Liver (tissue), 9 donors: ENCODE measurements around the gene LKAAEAR1. TPM values are rescaled to one million over a fixed set of nuclear protein-coding genes. Genes with fewer than 3 reads are reported as not detected.

Source experiments
- DNase-seq: peaks from one replicate; pipeline ENCODE4 v3.0.0-alpha.2; 2017; ENCODE audit warnings: low spot score
- H3K27ac ChIP-seq, 2 donors: one replicate each; pipeline ENCODE4 v1.7.0; 2013; ENCODE audit warnings: inconsistent platforms in 2 of 2, low read length in 2 of 2, control low read depth in 1 of 2, low read depth in 1 of 2, mild to moderate bottlenecking in 1 of 2
- H3K27me3 ChIP-seq, 4 donors: one replicate each; pipeline versions ENCODE4 v1.6.1 to v1.7.0; 2013; ENCODE audit warnings: low read length in 3 of 4, inconsistent platforms in 1 of 4, mild to moderate bottlenecking in 1 of 4, moderate library complexity in 1 of 4; ENCODE audit not compliant: control insufficient read depth in 4 of 4, insufficient read depth in 4 of 4
- H3K36me3 ChIP-seq, 4 donors: one replicate each; pipeline versions ENCODE4 v1.6.1 to v1.7.0; 2013; ENCODE audit warnings: low read length in 3 of 4, mild to moderate bottlenecking in 3 of 4, low read depth in 1 of 4, moderate library complexity in 1 of 4; ENCODE audit not compliant: control insufficient read depth in 4 of 4, insufficient read depth in 3 of 4
- H3K4me1 ChIP-seq, 4 donors: one replicate each; pipeline versions ENCODE4 v1.6.1 to v1.7.0; 2013; ENCODE audit warnings: low read length in 3 of 4, mild to moderate bottlenecking in 3 of 4, moderate library complexity in 1 of 4; ENCODE audit not compliant: control insufficient read depth in 4 of 4, insufficient read depth in 4 of 4
- H3K4me3 ChIP-seq, 3 donors: one replicate each; pipeline versions ENCODE4 v1.6.1 to v1.7.0; 2013; ENCODE audit warnings: low read length in 3 of 3, control low read depth in 1 of 3, low read depth in 1 of 3, mild to moderate bottlenecking in 1 of 3
- H3K9ac ChIP-seq, 2 donors: one replicate each; pipeline ENCODE4 v1.7.0; 2013; ENCODE audit warnings: low read length in 2 of 2, mild to moderate bottlenecking in 2 of 2, moderate library complexity in 2 of 2, control low read depth in 1 of 2, low read depth in 1 of 2
- H3K9me3 ChIP-seq, 4 donors: one replicate each; pipeline versions ENCODE4 v1.6.1 to v1.7.0; 2013; ENCODE audit warnings: low read length in 3 of 4; ENCODE audit not compliant: control insufficient read depth in 4 of 4
- CTCF ChIP-seq: fragments of 150-350 bp; IDR thresholded peaks from 2 replicates; pipeline ENCODE4 v1.5.1; 2017; ENCODE audit warnings: improper control_type of control experiment, low read depth, low read length; ENCODE audit not compliant: missing input control
- GABPA ChIP-seq, 2 donors: IDR thresholded peaks in 1 of 2; conservative IDR thresholded peaks in 1 of 2; 2 replicates each; pipeline ENCODE4 v1.6.1; 2016; ENCODE audit warnings: antibody characterized with exemption in 2 of 2, mild to moderate bottlenecking in 1 of 2, moderate library complexity in 1 of 2
- HNF4A ChIP-seq, 2 donors: conservative IDR thresholded peaks; 2 replicates each; pipeline ENCODE4 v1.6.1; 2016; ENCODE audit warnings: antibody characterized with exemption in 2 of 2, mild to moderate bottlenecking in 2 of 2
- RAD21 ChIP-seq, 2 donors: IDR thresholded peaks; 2 replicates each; pipeline ENCODE4 v1.6.1; 2016; ENCODE audit warnings: antibody characterized with exemption in 2 of 2, mild to moderate bottlenecking in 2 of 2
- REST ChIP-seq: IDR thresholded peaks from 2 replicates; pipeline ENCODE4 v1.6.1; 2016; ENCODE audit warnings: antibody characterized with exemption, mild to moderate bottlenecking
- RXRA ChIP-seq, 2 donors: IDR thresholded peaks; 2 replicates each; pipeline ENCODE4 v1.6.1; 2017 to 2018; ENCODE audit warnings: antibody characterized with exemption in 2 of 2, mild to moderate bottlenecking in 1 of 2
- ZBTB33 ChIP-seq: IDR thresholded peaks from 2 replicates; pipeline ENCODE4 v1.6.1; 2016; ENCODE audit warnings: antibody characterized with exemption
- WGBS: extraction: QIAGEN DNeasy Blood & Tissue Kit; methylation state at CpG from one replicate; pipeline ENCODE4 v1.1.7; 2013; 5-methylcytosine and 5-hydroxymethylcytosine counted together
- polyA plus RNA-seq, 2 donors: library from polyadenylated mRNA; stranded (reverse) in 1 of 2; unstranded in 1 of 2; fragments of 200-250 nt in 1 of 2; fragments of >200 nt in 1 of 2; fragmentation: Nextera tagmentation in 1 of 2; extraction: Ambion mirVana in 1 of 2; gene quantifications; one replicate each; pipeline versions ENCODE4 v1.2.1 to v1.2.3, GENCODE V29; 2013 to 2015
- total RNA-seq, 2 donors: library from RNA; depleted of rRNA; stranded (reverse); fragments of >200 nt; gene quantifications; one replicate each; pipeline ENCODE4 v1.2.3, GENCODE V29; 2014
- donor health status: healthy.
- donor health status: healthy.
- donor health status: healthy.
- donor health status: healthy.
- donor health status: healthy.

The LKAAEAR1 gene
- total and polyA plus RNA-seq, 4 donors = 0.08 TPM; not detected in 3

- H3K4me3 ChIP-seq = no peak overlapping the region
- no peaks in the 10 kb centered on the region for H3K9me3 ChIP-seq
- no peak overlapping the region for H3K9ac ChIP-seq
- H3K4me1 ChIP-seq = peaks cover 0 to 17% (median 7%) of the 10 kb centered on the region in 4 donors
- TF ChIP-seq CTCF (peak; percentile 19), GABPA (IDR thresholded peaks at IDR 0.05 in 1 of 2, conservative IDR thresholded peaks at IDR 0.05 in 1 of 2) (no peak), RAD21 (IDR thresholded peaks at IDR 0.05) (peak; percentile 8 to 9), HNF4A (conservative IDR thresholded peaks at IDR 0.05) (no peak), ZBTB33 (no peak), REST (no peak)
- H3K27me3 ChIP-seq = peaks cover 0 to 6% (median 1%) of the 10 kb centered on the region in 4 donors
- DNase-seq = no peak
- H3K36me3 ChIP-seq = no peaks in the 10 kb centered on the region
- H3K27ac ChIP-seq = peak overlapping the region; percentile 16 to 47
- whole genome bisulfite sequencing = 42% methylated on average over 17 of the region's 17 CpGs
Observed at GRCh38 chr20:64053841-64054661, 30.1 kb downstream of the LKAAEAR1 start.

GRCh38 chr20:64052987-64053840, 31.0 kb downstream of the LKAAEAR1 start:
- Histone ChIP-seq H3K9me3 (no peaks in the 10 kb centered on the region), H3K9ac (no peak overlapping the region), H3K27ac (peak overlapping the region; percentile 16 to 47), H3K4me1 (peaks cover 3 to 19% (median 5%) of the 10 kb centered on the region in 4 donors), H3K4me3 (no peak overlapping the region), H3K27me3 (peaks cover 0 to 11% (median 1%) of the 10 kb centered on the region in 4 donors), H3K36me3 (no peaks in the 10 kb centered on the region)
- WGBS = 73% methylated on average over 33 of the region's 33 CpGs
- DNase-seq = no peak
- TF ChIP-seq RXRA (IDR thresholded peaks at IDR 0.05) = no peak
- no peak for TF ChIP-seq GABPA (IDR thresholded peaks at IDR 0.05 in 1 of 2, conservative IDR thresholded peaks at IDR 0.05 in 1 of 2)
